Panc1 (cell line): Measurements from ENCODE around the gene DRAXIN. TPM values are rescaled to one million over a fixed set of nuclear protein-coding genes. Genes with fewer than 3 reads are reported as not detected.

Experiments used
- ATAC-seq: fragments of 200-7000 bp; cut with Tn5 transposase; 2 replicates; pipeline ENCODE4 v1.9.1; 2020; ENCODE audit warnings: mild to moderate bottlenecking, moderate library complexity
- BruUV-seq: library from RNA; stranded (reverse); fragments of 400-500 nt; replicated peaks from 2 replicates; lab custom pipeline; 2021; lab: Mats Ljungman, UMichigan
- CTCF ChIA-PET: fragments of 300-600 bp; sonication (Branson Sonifier 250); formaldehyde crosslinking; loops from one replicate; lab custom pipeline; 2022; ENCODE audit warnings: antibody characterized with exemption; lab: Charles Lee
- POLR2A ChIA-PET: fragments of 300-600 bp; sonication (Branson Sonifier 250); formaldehyde crosslinking; loops from one replicate; lab custom pipeline; 2022; ENCODE audit warnings: antibody characterized with exemption; lab: Charles Lee
- DNase-seq: peaks from one replicate; pipeline ENCODE4 v3.0.0-alpha.2; 2010; ENCODE audit warnings: low read depth, low spot score
- H3K27ac ChIP-seq: 2 replicates; pipeline ENCODE4 v1.5.1; 2011; ENCODE audit warnings: mild to moderate bottlenecking, low read length, inconsistent platforms
- H3K27me3 ChIP-seq: fragments of 200-500 bp; sonication (Bioruptor generic); 2 replicates; pipeline ENCODE4 v1.6.0; 2014; ENCODE audit warnings: low read length, inconsistent platforms; ENCODE audit not compliant: control insufficient read depth, insufficient read depth
- H3K36me3 ChIP-seq: fragments of 200-500 bp; sonication (Bioruptor generic); 2 replicates; pipeline ENCODE4 v1.5.1; 2014; ENCODE audit warnings: inconsistent platforms, mild to moderate bottlenecking, low read length, moderate library complexity; ENCODE audit not compliant: control insufficient read depth, insufficient read depth
- H3K4me1 ChIP-seq: 2 replicates; pipeline ENCODE4 v1.5.1; 2011; ENCODE audit warnings: inconsistent platforms, mild to moderate bottlenecking, low read length, moderate library complexity; ENCODE audit not compliant: control insufficient read depth, insufficient read depth
- H3K4me3 ChIP-seq, 2 experiments: 2 replicates each; pipeline ENCODE4 v1.5.1; 2011 to 2012; ENCODE audit warnings: low read depth in 2 of 2, low read length in 2 of 2, mild to moderate bottlenecking in 2 of 2, inconsistent platforms in 1 of 2, moderate library complexity in 1 of 2
- H3K9me3 ChIP-seq: fragments of 200-500 bp; sonication (Bioruptor generic); 2 replicates; pipeline ENCODE4 v1.5.1; 2014; ENCODE audit warnings: low read depth, mild to moderate bottlenecking, inconsistent platforms, low read length, moderate library complexity; ENCODE audit not compliant: control insufficient read depth, insufficient read depth
- POLR2AphosphoS5 ChIP-seq: IDR thresholded peaks from 2 replicates; pipeline ENCODE4 v1.6.1; 2012; ENCODE audit warnings: mild to moderate bottlenecking, low read depth, low read length, moderate library complexity
- REST ChIP-seq, 2 experiments: IDR thresholded peaks; 2 replicates each; pipeline ENCODE4 v1.6.1; 2011 to 2012; ENCODE audit warnings: low read depth in 2 of 2, control low read depth in 1 of 2, low read length in 1 of 2, mild to moderate bottlenecking in 1 of 2, moderate library complexity in 1 of 2; ENCODE audit not compliant: insufficient read depth in 1 of 2
- SIN3A ChIP-seq: IDR thresholded peaks from 2 replicates; pipeline ENCODE4 v1.6.1; 2012; ENCODE audit warnings: low read depth, mild to moderate bottlenecking, low read length, moderate library complexity, borderline replicate concordance; ENCODE audit not compliant: insufficient read depth
- TCF7L2 ChIP-seq: IDR thresholded peaks from 2 replicates; pipeline ENCODE4 v1.6.1; 2011; ENCODE audit warnings: mild to moderate bottlenecking, low read depth, low read length, inconsistent platforms
- in situ Hi-C: cut with HindIII; loops from 2 replicates; pipeline ENCODE4 v1.10.0; 2016; ENCODE audit warnings: low sequenced_read_pairs, low pct_unique_long_range_greater_than_20kb
- intact Hi-C: fragments of 100-400 bp; cut with micrococcal nuclease; formaldehyde crosslinking; loops from one replicate; pipeline ENCODE4 v1.10.0; 2022; ENCODE audit not compliant: unreplicated experiment
- total RNA-seq: library from RNA; stranded (reverse); gene quantifications from one replicate; pipeline ENCODE4 v1.2.1, GENCODE V29; 2021; ENCODE audit not compliant: unreplicated experiment
- TF ChIP-seq, protein P1 (sequence below): fragments of 450-650 bp; IDR thresholded peaks from 2 replicates; pipeline ENCODE4 v1.5.1; 2017; ENCODE audit warnings: mild to moderate bottlenecking

Gene DRAXIN
- total RNA-seq, 1 experiment from 2014 or later: 0.13 TPM

- in situ Hi-C loops: no loop called here
- H3K4me1 ChIP-seq: peaks cover 13% of the 10 kb centered on the region
- H3K27ac ChIP-seq: no peak overlapping the region
- ChIA-PET CTCF (no interaction called here), POLR2A (no interaction called here)
- no peaks in the 10 kb centered on the region for H3K27me3 ChIP-seq
- H3K4me3 ChIP-seq: no peak overlapping the region
- ATAC-seq (no peak), DNase-seq (no peak)
- no peaks in the 10 kb centered on the region for H3K36me3 ChIP-seq
- no TSS peak for BruUV-seq
- H3K9me3 ChIP-seq: no peaks in the 10 kb centered on the region
- intact Hi-C loops: no loop called here
- no peak for TF ChIP-seq SIN3A
- TF ChIP-seq, protein P1, sequence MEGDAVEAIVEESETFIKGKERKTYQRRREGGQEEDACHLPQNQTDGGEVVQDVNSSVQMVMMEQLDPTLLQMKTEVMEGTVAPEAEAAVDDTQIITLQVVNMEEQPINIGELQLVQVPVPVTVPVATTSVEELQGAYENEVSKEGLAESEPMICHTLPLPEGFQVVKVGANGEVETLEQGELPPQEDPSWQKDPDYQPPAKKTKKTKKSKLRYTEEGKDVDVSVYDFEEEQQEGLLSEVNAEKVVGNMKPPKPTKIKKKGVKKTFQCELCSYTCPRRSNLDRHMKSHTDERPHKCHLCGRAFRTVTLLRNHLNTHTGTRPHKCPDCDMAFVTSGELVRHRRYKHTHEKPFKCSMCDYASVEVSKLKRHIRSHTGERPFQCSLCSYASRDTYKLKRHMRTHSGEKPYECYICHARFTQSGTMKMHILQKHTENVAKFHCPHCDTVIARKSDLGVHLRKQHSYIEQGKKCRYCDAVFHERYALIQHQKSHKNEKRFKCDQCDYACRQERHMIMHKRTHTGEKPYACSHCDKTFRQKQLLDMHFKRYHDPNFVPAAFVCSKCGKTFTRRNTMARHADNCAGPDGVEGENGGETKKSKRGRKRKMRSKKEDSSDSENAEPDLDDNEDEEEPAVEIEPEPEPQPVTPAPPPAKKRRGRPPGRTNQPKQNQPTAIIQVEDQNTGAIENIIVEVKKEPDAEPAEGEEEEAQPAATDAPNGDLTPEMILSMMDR: no peak
- TF ChIP-seq POLR2AphosphoS5: no peak
- no peak for TF ChIP-seq REST (IDR thresholded peaks at IDR 0.05; ENCODE audit: insufficient read depth in 1 of 2, low read depth in 2 of 2, low read length in 1 of 2)
- TF ChIP-seq TCF7L2: no peak
Measured at GRCh38 chr1:11708554-11709350, 17.2 kb downstream of the DRAXIN start.

GRCh38 chr1:11711490-11711889 lies 20.0 kb downstream of the DRAXIN start:
- no peak for TF ChIP-seq POLR2AphosphoS5
- TF ChIP-seq, protein P1: 0 out of 2 replicates have a peak, but pooled peaks have one; percentile 31
- in situ Hi-C loops: no loop called here
- H3K4me1 ChIP-seq: peaks cover 13% of the 10 kb centered on the region
- no peaks in the 10 kb centered on the region for H3K27me3 ChIP-seq
- POLR2A ChIA-PET: no interaction called here
- CTCF ChIA-PET: interaction anchor here (1.3 kb wide), 1 partner anchor 47 kb away, joined by 4 read pairs; the partner anchor contains the start of gene FBXO6
- DNase-seq: no peak
- no peaks in the 10 kb centered on the region for H3K9me3 ChIP-seq
- intact Hi-C loops: no loop called here
- H3K36me3 ChIP-seq: no peaks in the 10 kb centered on the region
- no TSS peak for BruUV-seq
- no peak for ATAC-seq
- H3K4me3 ChIP-seq: no peak overlapping the region
- no peak overlapping the region for H3K27ac ChIP-seq
